Natural killer cell (primary cell): ENCODE measurements around the gene BSN. TPM values are rescaled to one million over a fixed set of nuclear protein-coding genes. Genes with fewer than 3 reads are reported as not detected.
A peak's percentile ranks its signal among the peaks of the same experiment; 100 is the strongest.
"Not testable (repeated sequence)": the region's sequence is repeated elsewhere in the genome, so short reads cannot be mapped to it uniquely, and the experiment has no call there.

Experiments
- ATAC-seq, 3 donors: fragments of 150-1000 bp in 2 of 3; fragments of 200-7000 bp in 1 of 3; cut with Tn5 transposase; 1 replicate in 1 of 3; 2 replicates in 2 of 3; pipeline ENCODE4 v1.10.0; 2021; ENCODE audit warnings: mild to moderate bottlenecking in 2 of 3, moderate library complexity in 2 of 3
- DNase-seq, 2 donors: peaks; one replicate each; pipeline versions ENCODE4 v3.0.0 to v3.0.0-alpha.2; 2013 to 2021; ENCODE audit warnings: mixed read lengths in 1 of 2
- H3K27ac ChIP-seq: one replicate; pipeline ENCODE4 v1.5.1; 2013; ENCODE audit warnings: mild to moderate bottlenecking, low read length
- H3K27me3 ChIP-seq: one replicate; pipeline ENCODE4 v1.6.1; 2013; ENCODE audit warnings: low read length; ENCODE audit not compliant: control insufficient read depth, insufficient read depth
- H3K36me3 ChIP-seq: one replicate; pipeline ENCODE4 v1.6.1; 2013; ENCODE audit warnings: low read length; ENCODE audit not compliant: control insufficient read depth, insufficient read depth
- H3K4me1 ChIP-seq: one replicate; pipeline ENCODE4 v1.6.1; 2013; ENCODE audit warnings: low read length; ENCODE audit not compliant: control insufficient read depth, insufficient read depth
- H3K4me3 ChIP-seq: one replicate; pipeline ENCODE4 v1.5.1; 2013; ENCODE audit warnings: low read length
- H3K9me3 ChIP-seq: one replicate; pipeline ENCODE4 v1.6.1; 2013; ENCODE audit warnings: low read length; ENCODE audit not compliant: control insufficient read depth, insufficient read depth
- H3K27ac Mint-ChIP-seq, 2 donors: one replicate each; pipeline ENCODE4 v1.8.0; 2022; ENCODE audit warnings: mild to moderate bottlenecking in 2 of 2, mixed read lengths in 2 of 2, moderate library complexity in 1 of 2
- H3K27me3 Mint-ChIP-seq, 2 donors: one replicate each; pipeline ENCODE4 v1.8.0; 2022; ENCODE audit warnings: low read depth in 2 of 2, mixed read lengths in 2 of 2
- H3K36me3 Mint-ChIP-seq: one replicate; pipeline ENCODE4 v1.8.0; 2022; ENCODE audit warnings: mixed read lengths
- H3K4me1 Mint-ChIP-seq, 2 donors: one replicate each; pipeline ENCODE4 v1.8.0; 2022; ENCODE audit warnings: mixed read lengths in 2 of 2
- H3K4me3 Mint-ChIP-seq: one replicate; pipeline ENCODE4 v1.8.0; 2022; ENCODE audit warnings: mild to moderate bottlenecking, moderate library complexity, mixed read lengths
- H3K9me3 Mint-ChIP-seq, 2 donors: one replicate each; pipeline ENCODE4 v1.8.0; 2022; ENCODE audit warnings: mixed read lengths in 2 of 2
- CTCF ChIP-seq: fragments of 200-600 bp; IDR thresholded peaks from one replicate; pipeline ENCODE4 v1.8.0; 2022; ENCODE audit warnings: antibody characterized with exemption
- WGBS: methylation state at CpG from one replicate; pipeline ENCODE4 v1.1.7; 2013; ENCODE audit warnings: missing lambda C conversion rate; ENCODE audit not compliant: insufficient coverage; 5-methylcytosine and 5-hydroxymethylcytosine counted together
- intact Hi-C: fragments of 100-400 bp; cut with micrococcal nuclease; formaldehyde crosslinking; loops from one replicate; pipeline ENCODE4 v1.14.2; 2022
- total RNA-seq, 4 donors: library from RNA; stranded (reverse); fragments of 120-200 nt in 1 of 4; gene quantifications; one replicate each; pipeline versions ENCODE4 v1.2.3 to v1.2.4, GENCODE V29; 2013 to 2022

Gene BSN
- total RNA-seq, 3 donors from 2014 or later (not counting 1 experiment from before 2014, with no cell fraction given), result 0.33 to 0.41 (median 0.35) TPM

DNA sequence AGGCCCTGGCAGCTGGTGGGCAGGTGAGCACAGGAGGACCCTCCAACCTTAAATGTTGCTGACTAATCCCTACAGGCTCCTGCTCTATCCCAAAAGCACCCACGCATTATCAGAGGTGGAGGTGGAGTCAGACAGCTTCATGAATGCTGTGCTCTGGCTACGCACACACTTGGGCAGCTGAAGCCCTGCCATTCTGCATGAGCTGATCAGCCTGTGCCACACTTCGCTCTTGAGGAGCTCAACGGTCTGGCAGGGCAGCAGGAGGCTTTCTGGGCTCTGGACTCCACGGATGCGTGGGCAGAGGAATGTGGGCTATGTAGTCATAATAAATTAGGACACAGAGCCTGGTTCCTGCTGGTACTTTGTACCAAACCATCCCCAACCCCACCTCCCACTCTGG is 128.9 kb downstream of the BSN start:
- WGBS, result 100% methylated on average over 6 of the region's 6 CpGs

DNA sequence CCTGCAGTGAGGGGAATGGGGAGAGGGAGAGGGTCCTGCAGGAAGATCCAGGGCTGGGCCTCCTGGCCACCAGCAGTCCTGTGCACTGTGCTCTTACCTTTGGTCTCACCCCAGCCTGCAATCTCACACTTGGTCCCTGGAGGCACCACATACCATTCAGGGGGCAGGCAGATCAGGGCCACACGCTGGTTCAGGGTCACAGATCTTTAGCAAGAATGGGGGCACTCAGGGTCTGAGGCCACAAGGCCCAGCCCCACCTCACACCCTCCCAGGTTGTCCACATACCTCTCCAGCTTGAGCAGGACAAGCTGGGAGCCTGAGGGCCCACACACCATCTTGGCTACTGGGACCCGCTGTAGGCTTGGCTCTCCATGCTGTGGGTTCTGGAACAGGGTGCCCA is 130.2 kb downstream of the BSN start:
- H3K27me3 ChIP-seq, intact Hi-C loops, H3K27ac Mint-ChIP-seq, H3K4me3 ChIP-seq, H3K9me3 ChIP-seq, H3K9me3 Mint-ChIP-seq, H3K36me3 Mint-ChIP-seq, ATAC-seq, DNase-seq, H3K4me3 Mint-ChIP-seq, H3K27me3 Mint-ChIP-seq, H3K27ac ChIP-seq: not testable (repeated sequence)
- peaks cover 40% of the 10 kb centered on the region for H3K36me3 ChIP-seq
- peaks cover 24% of the 10 kb centered on the region for H3K4me1 ChIP-seq
- H3K4me1 Mint-ChIP-seq, result peaks cover 18 to 21% of the 10 kb centered on the region in 2 donors
- whole genome bisulfite sequencing, result 100% methylated on average over 2 of the region's 2 CpGs

More for the DNA sequence above, 128.9 kb downstream of the BSN start:
- intact Hi-C loops, result no loop called here
- H3K27ac ChIP-seq, result no peak overlapping the region
- TF ChIP-seq CTCF, result no peak
- DNase-seq, result no peak
- H3K4me1 ChIP-seq, result peaks cover 15% of the 10 kb centered on the region
- Mint-ChIP-seq H3K27ac (no peak overlapping the region), H3K4me3 (no peak overlapping the region), H3K4me1 (peaks cover 6 to 9% of the 10 kb centered on the region in 2 donors), H3K9me3 (no peaks in the 10 kb centered on the region), H3K36me3 (peaks cover 8% of the 10 kb centered on the region), H3K27me3 (no peaks in the 10 kb centered on the region)
- H3K9me3 ChIP-seq, result no peaks in the 10 kb centered on the region
- H3K27me3 ChIP-seq, result peaks cover 2% of the 10 kb centered on the region
- no peak for ATAC-seq
- H3K4me3 ChIP-seq, result no peak overlapping the region
- peaks cover 53% of the 10 kb centered on the region for H3K36me3 ChIP-seq

GRCh38 chr3:49685103-49685502 is 130.8 kb downstream of the BSN start:
- DNase-seq, H3K4me3 ChIP-seq, H3K9me3 Mint-ChIP-seq, H3K27me3 Mint-ChIP-seq, H3K27me3 ChIP-seq, H3K27ac Mint-ChIP-seq, H3K9me3 ChIP-seq, intact Hi-C loops, H3K27ac ChIP-seq, ATAC-seq, H3K36me3 Mint-ChIP-seq: not testable (repeated sequence)
- WGBS, result 97% methylated on average over 2 of the region's 10 CpGs
- Mint-ChIP-seq H3K4me1 (peaks cover 19 to 24% of the 10 kb centered on the region in 2 donors), H3K4me3 (peak overlapping the region; percentile 9)
- peaks cover 34% of the 10 kb centered on the region for H3K36me3 ChIP-seq
- peaks cover 30% of the 10 kb centered on the region for H3K4me1 ChIP-seq

GRCh38 chr3:49685846-49686245 is 131.6 kb downstream of the BSN start:
- H3K27ac ChIP-seq, H3K9me3 Mint-ChIP-seq, H3K27me3 Mint-ChIP-seq, H3K4me3 ChIP-seq, H3K36me3 Mint-ChIP-seq, H3K27ac Mint-ChIP-seq, H3K9me3 ChIP-seq, H3K27me3 ChIP-seq, intact Hi-C loops, DNase-seq: not testable (repeated sequence)
- H3K4me1 ChIP-seq, result peaks cover 38% of the 10 kb centered on the region
- ATAC-seq, result peak in 1 of 3 donors; percentile 7
- Mint-ChIP-seq H3K4me3 (peak overlapping the region; percentile 35), H3K4me1 (peaks cover 22 to 26% of the 10 kb centered on the region in 2 donors)
- H3K36me3 ChIP-seq, result peaks cover 26% of the 10 kb centered on the region
- WGBS, result 31% methylated on average over 33 of the region's 36 CpGs

GRCh38 chr3:49686346-49686745 is 132.1 kb downstream of the BSN start:
- Mint-ChIP-seq H3K4me3 (peak overlapping the region; percentile 65), H3K4me1 (peaks cover 22 to 31% of the 10 kb centered on the region in 2 donors)
- H3K4me1 ChIP-seq, result peaks cover 41% of the 10 kb centered on the region
- H3K9me3 Mint-ChIP-seq, intact Hi-C loops, H3K36me3 Mint-ChIP-seq, H3K9me3 ChIP-seq, H3K27ac ChIP-seq, H3K27me3 ChIP-seq, H3K27me3 Mint-ChIP-seq, H3K27ac Mint-ChIP-seq: not testable (repeated sequence)
- H3K4me3 ChIP-seq, result peak overlapping the region; percentile 31
- DNase-seq (peak in 1 of 2 donors; percentile 42), ATAC-seq (peak in 2 of 3 donors; percentile 5 to 6)
- H3K36me3 ChIP-seq, result peaks cover 22% of the 10 kb centered on the region
- WGBS, result 3% methylated on average over 19 of the region's 29 CpGs

- H3K27ac ChIP-seq, H3K36me3 Mint-ChIP-seq, H3K9me3 Mint-ChIP-seq, H3K27ac Mint-ChIP-seq, H3K9me3 ChIP-seq, H3K27me3 ChIP-seq, H3K27me3 Mint-ChIP-seq, intact Hi-C loops: not testable (repeated sequence)
- Histone ChIP-seq H3K4me1 (peaks cover 44% of the 10 kb centered on the region), H3K4me3 (peak overlapping the region; percentile 31), H3K36me3 (peaks cover 19% of the 10 kb centered on the region)
- 21% methylated on average over 44 of the region's 44 CpGs for WGBS
- DNase-seq (peak in 1 of 2 donors; percentile 45), ATAC-seq (peak; percentile 19 to 26 (median 23))
- H3K4me1 Mint-ChIP-seq, result peaks cover 22 to 35% of the 10 kb centered on the region in 2 donors
- H3K4me3 Mint-ChIP-seq, result peak overlapping the region; percentile 50
Measured at GRCh38 chr3:49686769-49687423, 132.6 kb downstream of the BSN start.

DNA sequence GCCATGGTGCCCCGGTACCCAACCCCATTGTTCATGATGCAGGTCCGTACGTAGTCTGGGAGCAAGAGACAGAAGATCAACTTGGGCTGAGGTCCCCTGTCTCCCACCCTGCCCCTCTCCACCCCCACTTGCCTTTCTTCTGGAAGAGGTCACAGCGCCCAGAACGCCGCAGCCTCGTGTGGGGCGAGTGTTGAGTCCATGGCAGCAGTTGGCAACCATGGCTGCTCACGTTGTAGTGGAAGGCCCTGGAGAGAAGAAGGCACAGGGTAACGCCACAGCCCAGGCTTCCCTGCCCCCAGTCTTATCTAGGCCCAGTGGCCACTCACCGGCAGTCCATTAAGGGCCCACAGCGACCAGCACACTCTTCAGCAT is 133.1 kb downstream of the BSN start:
- H3K36me3 Mint-ChIP-seq, H3K27ac Mint-ChIP-seq, DNase-seq, H3K27me3 ChIP-seq, H3K9me3 Mint-ChIP-seq, H3K27ac ChIP-seq, ATAC-seq, intact Hi-C loops, H3K9me3 ChIP-seq, H3K27me3 Mint-ChIP-seq, H3K4me3 ChIP-seq: not testable (repeated sequence)
- H3K4me3 Mint-ChIP-seq, result peak overlapping the region; percentile 50
- peaks cover 14% of the 10 kb centered on the region for H3K36me3 ChIP-seq
- H3K4me1 ChIP-seq, result peaks cover 44% of the 10 kb centered on the region
- 94% methylated on average over 12 of the region's 12 CpGs for WGBS
- peaks cover 23 to 37% of the 10 kb centered on the region in 2 donors for H3K4me1 Mint-ChIP-seq
